Coronary artery (tissue), 2 donors: ENCODE measurements around the gene C7.

Source experiments
- DNase-seq: peaks from one replicate; pipeline ENCODE4 v3.0.0-alpha.2; 2017; ENCODE audit warnings: low spot score
- H3K27ac ChIP-seq, 2 donors: fragments of 200-600 bp; sonication (generic); one replicate each; pipeline ENCODE4 v1.5.1; 2016 to 2019
- H3K4me3 ChIP-seq: fragments of 200-600 bp; sonication (generic); 2 replicates; pipeline ENCODE4 v1.5.1; 2016; ENCODE audit warnings: mild to moderate bottlenecking, moderate library complexity
- CTCF ChIP-seq: fragments of 200-600 bp; sonication (generic); IDR thresholded peaks from one replicate; pipeline ENCODE4 v1.5.1; 2019; ENCODE audit warnings: antibody characterized with exemption

C7 gene

DNA sequence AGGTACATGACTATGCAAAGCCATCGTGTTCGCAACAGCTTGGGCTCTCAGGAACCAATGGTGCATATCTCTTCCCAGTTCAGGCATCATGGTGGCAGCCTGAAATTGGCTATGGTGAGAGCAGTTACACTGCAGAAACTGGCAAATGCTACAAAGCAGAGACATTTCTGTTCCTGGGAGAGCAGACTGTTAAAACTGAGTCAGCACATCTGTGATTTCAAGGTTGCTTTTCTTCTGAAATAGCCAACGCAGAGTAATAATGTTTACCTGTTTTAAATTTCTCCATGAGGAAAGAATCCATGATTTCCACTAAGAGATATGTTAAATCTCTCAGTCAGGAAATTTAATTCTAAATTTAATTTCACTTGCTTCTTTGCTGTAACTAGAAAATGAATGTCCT is 47.8 kb downstream of the C7 start:
- no peak for TF ChIP-seq CTCF
- DNase-seq = no peak
- H3K27ac ChIP-seq = no peak overlapping the region

DNA sequence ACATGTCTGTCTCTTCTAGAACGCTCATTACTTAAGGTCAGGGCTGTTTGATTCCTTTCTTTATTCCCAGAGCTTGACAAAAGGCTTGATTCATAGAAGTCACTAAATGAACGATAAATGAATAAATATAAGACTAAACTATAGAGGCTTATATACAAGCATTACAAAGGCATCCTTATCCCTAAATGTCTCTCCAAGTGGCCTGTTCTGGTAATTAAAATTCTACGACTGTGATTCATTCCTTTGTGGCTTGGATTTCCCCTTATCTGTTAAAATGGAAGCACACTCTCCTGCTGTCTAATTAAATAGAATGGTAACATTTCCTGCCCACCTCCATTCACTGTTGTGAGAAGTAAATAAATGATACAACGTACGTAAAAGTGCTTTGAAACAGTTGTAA is 49.5 kb downstream of the C7 start:
- Histone ChIP-seq H3K27ac (no peak overlapping the region), H3K4me3 (no peak overlapping the region)
- no peak for TF ChIP-seq CTCF
- DNase-seq = no peak

More for the DNA sequence above, 47.8 kb downstream of the C7 start:
- H3K4me3 ChIP-seq = no peak overlapping the region

DNA sequence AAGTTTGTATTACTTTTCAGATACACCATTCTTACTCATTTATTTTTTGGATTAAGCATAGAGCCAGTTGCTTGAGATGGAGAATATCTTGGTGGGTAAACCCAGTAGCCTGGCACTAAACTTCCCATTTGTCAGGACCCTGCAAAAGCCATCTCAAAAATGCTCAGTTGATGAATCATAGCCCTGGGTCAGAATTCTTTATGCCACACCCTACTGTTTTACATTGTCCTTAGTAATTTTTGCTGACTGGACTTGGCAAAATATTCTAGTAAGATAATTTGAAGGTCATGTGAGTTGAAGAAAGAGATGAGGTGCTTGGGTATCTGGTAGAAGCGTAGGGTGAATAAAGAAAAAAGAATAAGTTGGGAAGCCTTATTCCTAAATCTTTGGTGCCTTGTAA is 50.7 kb downstream of the C7 start:
- DNase-seq = no peak
- no peak overlapping the region for H3K4me3 ChIP-seq
- TF ChIP-seq CTCF = no peak
- no peak overlapping the region for H3K27ac ChIP-seq

DNA sequence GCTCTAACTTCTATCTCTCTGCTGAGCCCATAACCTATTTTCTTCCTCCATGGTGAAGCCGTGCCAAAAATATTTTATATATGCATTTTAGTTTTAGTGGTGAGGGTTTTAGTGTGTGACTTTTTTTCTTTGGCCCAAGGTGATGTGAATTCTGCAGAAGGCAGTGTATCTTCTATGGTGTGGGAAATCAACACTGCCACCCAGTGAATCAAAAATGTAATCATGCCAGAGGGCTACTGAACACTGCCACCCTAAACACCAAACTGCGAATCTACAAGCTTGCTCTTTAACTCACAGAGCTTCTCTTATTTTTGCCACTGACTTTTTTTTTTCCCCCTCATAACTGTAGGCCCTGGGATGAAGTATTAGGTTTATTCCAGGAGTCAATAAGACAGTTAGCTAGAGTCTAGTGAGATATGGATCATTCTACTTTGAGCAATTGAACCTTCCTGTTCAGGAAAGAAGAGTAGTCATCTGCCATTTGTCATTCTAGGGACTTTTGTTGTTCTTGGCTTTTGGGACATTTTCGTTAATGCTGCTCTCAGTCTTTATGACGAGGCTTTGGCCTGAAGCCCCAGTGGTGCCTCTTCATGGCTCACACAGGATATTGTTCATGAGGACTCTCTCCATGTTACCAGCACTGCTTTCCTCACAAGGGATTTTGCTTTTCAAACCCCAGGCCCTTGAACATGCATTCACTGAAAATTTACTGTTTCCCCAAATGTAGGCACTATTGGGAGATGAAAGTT is 53.1 kb downstream of the C7 start:
- Histone ChIP-seq H3K4me3 (no peak overlapping the region), H3K27ac (no peak overlapping the region)
- no peak for DNase-seq
- no peak for TF ChIP-seq CTCF

- Histone ChIP-seq H3K4me3 (no peak overlapping the region), H3K27ac (no peak overlapping the region)
- no peak for TF ChIP-seq CTCF
- no peak for DNase-seq
Observed at GRCh38 chr5:40972434-40972833, 63.1 kb downstream of the C7 start.

DNA sequence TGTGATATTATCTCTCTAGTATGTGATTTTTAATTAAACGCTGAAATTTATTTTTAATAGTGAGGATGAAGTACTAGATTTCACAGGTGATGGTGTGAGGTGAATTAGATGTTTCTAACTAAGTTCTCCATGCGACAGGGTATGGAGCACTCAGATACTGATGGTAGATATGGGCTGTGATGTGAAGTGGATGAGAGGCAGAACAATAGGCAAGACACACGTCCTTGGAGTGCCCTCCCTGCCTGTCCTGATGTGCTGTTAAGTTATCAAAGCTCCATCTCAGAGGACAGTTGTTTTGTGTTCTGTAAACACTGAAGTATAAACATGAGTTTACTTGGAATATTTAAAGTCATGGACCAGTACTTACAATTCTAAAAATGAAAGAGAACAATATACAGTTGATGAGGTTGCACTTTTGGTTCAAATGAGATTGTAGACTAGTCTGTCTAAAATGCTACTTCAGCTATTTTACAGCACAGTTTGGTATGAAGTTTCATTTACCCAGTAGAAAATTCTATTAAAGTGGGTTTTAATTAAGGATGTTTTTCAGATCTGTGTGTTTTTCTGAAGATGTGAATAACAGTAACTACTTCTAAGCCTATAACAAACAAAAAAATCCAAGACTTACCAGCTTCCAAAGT is 64.2 kb downstream of the C7 start:
- no peak overlapping the region for H3K27ac ChIP-seq
- no peak overlapping the region for H3K4me3 ChIP-seq
- no peak for DNase-seq
- TF ChIP-seq CTCF = no peak

- DNase-seq = no peak
- Histone ChIP-seq H3K27ac (no peak overlapping the region), H3K4me3 (no peak overlapping the region)
- TF ChIP-seq CTCF = no peak
Observed at GRCh38 chr5:40976041-40976440, 66.7 kb downstream of the C7 start.
